HG02610 (cell line): ENCODE results near the gene IER5L.
"Not testable (repeated sequence)": the region's sequence is repeated elsewhere in the genome, so short reads cannot be mapped to it uniquely, and the experiment has no call there.

Source experiments
- ATAC-seq: cut with Tn5 transposase; IDR thresholded peaks from one replicate; pipeline ENCODE4 v1.9.1; 2021; ENCODE audit warnings: mild to moderate bottlenecking, moderate library complexity; ENCODE audit not compliant: unreplicated experiment

The IER5L gene

GRCh38 chr9:129164246-129164930, 13.7 kb downstream of the IER5L start:
- ATAC-seq: no peak

- ATAC-seq: no peak
Measured at GRCh38 chr9:129163753-129164152, 14.3 kb downstream of the IER5L start.

DNA sequence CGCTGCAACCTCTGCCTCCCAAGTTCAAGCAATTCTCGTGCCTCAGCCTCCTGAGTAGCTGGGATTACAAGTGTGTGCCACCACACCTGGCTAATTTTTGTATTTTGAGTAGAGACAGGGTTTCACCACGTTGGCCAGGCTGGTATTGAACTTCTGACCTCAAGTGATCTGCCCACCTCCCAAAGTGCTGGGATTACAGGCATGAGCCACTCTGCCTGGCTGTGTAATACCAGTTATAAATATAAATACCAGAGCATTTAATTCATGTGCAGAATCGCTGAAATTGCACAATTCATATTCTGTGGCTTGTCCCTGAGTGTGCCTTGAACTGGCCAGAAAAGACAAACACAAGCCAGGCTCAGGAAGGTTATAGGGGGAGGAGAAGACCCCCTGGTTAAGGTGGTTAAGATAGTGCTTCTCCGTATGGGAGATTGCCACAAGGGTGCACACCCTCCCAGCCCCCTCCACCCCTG, 14.8 kb downstream of the IER5L start:
- not testable (repeated sequence) for ATAC-seq

DNA sequence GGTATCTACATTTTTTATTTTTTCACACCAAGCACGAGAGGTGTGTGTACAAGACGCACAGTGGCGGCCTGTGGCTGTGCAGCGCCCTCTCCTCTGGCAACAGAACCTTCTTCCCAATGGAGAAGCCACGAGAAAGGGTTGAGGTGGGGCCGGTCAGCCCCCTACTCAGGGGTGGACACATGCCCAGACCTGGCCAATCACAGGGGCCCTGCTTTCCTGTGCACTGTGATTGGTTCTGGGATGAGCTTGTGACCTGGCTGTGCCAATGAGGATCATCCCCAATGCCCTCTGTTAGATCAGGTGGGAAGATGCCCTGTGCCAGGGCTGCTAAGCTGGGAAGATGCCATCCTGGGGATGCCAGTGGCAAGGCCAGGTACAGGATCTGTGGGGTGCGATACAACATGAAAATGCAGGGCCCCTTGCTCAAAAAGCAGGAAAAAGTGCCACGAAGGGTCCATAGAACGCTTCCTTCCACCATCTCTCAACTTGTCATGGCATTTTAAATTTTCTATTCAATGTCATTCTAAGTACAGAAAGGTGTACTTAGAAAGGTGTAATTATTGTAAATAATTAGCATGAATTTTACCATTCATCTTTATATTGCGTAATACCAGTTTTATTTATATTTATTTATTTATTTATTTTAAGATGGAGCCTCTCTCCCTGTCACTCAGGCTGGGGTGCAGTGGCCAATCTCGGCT, 15.4 kb downstream of the IER5L start:
- no peak for ATAC-seq

GRCh38 chr9:129161534-129161837, 16.6 kb downstream of the IER5L start:
- ATAC-seq: no peak

DNA sequence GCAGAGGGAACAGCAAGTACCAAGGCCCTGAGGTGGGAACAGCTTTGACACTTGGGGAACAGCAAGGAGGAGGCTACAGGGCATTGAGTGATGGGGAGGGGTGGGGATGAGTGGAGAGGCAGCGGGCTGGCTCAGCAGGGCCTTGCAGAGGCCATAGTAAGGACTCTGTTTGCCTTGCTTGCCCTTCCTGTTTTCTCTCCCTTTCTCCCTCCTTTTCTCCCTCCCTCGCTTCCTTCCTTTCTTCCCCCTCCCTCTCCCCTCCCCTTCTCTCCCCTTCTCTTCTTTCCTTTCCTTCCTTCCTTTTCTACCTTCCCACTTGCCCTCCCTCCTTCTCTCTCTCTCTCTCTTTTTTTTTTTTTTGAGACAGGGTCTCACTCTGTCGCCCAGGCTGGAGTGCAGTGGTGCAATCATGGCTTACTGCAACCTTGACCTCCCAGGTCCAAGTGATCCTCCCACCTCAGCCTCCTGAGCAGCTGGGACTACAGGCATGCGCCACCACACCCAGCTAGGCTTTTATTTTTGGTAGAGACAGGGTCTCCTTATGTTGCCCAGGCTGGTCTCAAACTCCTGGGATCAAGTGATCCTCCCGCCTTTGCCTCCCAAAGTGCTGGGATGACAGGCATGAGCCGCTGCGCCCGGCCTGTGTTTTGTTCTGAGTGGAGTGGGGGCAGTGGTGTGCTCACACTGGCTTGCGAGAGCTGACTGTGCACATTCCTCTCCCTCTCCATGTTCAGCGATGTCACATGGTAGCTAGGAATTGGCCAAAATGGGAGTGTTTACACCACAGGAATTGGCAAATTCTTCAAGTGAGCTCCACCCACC, 17.1 kb downstream of the IER5L start:
- ATAC-seq: no peak

DNA sequence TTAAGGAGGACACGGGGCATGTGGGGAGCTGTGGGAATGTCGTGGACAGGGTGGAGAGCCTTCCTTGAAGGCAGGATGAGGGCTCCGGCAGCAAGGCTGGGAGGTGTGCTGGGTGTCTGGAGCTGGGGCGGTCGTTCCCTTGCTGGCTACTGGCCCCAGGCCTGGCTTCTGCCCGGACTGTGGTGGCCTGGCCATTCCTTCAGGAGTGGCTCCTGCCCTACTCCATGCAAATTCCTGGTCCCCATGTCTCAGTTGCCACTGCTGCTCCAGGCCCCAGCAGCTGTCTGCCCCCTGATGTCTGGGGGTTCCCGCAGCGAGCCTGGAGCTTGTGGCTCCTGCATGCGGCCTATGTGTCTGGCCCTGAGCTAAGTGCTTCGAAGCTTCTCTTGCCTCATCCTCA, 21.9 kb downstream of the IER5L start:
- ATAC-seq: no peak

GRCh38 chr9:129154866-129155477, 23.1 kb downstream of the IER5L start:
- no peak for ATAC-seq

DNA sequence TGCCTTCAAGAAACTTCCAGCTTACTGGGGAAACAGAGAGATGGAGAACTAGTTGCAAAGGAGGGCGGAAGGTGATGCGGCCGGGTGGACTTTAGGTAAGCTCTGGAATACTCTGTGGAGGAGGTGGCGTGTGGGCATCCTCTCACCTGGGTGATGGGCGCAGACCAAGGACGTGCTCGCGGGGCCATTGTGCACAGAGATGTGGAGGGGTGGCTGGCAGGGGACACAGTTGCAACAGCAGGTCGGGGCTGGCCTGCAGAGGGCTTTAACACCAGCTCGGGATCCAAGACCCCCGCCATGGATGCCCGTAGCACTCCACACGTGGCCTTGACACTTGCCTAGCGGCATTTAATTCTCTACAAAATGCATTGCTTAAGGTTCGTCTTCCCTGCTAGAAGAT, 26.6 kb downstream of the IER5L start:
- ATAC-seq: no peak

GRCh38 chr9:129150672-129151211, 27.3 kb downstream of the IER5L start:
- no peak for ATAC-seq

- ATAC-seq: no peak
Measured at GRCh38 chr9:129150122-129150521, 27.9 kb downstream of the IER5L start.

- no peak for ATAC-seq
Measured at GRCh38 chr9:129149442-129149841, 28.6 kb downstream of the IER5L start.

DNA sequence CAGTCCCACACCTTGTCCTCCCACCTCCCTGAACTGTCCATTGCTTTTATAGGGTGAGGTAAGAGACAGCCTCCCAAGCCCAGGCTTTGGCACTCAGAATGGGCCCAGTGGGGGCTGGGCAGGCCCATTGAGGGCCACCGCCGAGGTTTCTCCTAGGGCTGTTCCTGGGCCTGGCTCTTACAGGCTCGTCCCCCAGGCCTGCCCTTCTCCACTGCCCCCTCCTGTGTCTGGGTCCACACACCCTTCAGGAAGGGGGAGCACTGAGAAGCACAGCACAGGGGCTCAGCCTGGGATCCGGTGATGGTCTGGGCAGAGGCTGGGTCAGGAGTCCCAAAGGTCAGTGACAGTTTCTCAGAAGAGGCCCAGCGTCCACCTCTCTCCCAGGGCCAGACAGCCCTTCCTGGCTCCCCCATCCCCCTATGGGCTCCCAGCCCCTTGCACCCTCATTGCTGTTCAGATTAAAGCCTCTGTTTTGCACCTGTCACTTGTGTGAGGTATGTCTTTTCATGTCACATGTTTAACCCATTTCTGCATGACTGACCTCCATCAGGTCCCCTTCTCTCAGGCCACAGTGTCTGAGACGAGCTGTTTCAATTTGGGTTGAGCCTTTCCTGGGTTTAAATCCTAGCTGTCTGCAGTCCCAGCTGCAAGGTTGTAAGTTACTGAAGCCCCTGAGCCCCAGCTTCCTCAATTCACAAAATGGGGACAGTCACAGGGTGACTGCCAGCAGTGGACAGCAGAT, 29.4 kb downstream of the IER5L start:
- ATAC-seq: no peak

- ATAC-seq: no peak
Measured at GRCh38 chr9:129146441-129146941, 31.6 kb downstream of the IER5L start.

- ATAC-seq: no peak
Measured at GRCh38 chr9:129145841-129146292, 32.2 kb downstream of the IER5L start.

GRCh38 chr9:129145316-129145715, 32.7 kb downstream of the IER5L start:
- ATAC-seq: no peak

- ATAC-seq: no peak
Measured at GRCh38 chr9:129143031-129143927, 34.8 kb downstream of the IER5L start.

- no peak for ATAC-seq
Measured at GRCh38 chr9:129142138-129142935, 35.7 kb downstream of the IER5L start.
